Measurements from ENCODE around the gene LRSAM1.

LRSAM1 gene

DNA sequence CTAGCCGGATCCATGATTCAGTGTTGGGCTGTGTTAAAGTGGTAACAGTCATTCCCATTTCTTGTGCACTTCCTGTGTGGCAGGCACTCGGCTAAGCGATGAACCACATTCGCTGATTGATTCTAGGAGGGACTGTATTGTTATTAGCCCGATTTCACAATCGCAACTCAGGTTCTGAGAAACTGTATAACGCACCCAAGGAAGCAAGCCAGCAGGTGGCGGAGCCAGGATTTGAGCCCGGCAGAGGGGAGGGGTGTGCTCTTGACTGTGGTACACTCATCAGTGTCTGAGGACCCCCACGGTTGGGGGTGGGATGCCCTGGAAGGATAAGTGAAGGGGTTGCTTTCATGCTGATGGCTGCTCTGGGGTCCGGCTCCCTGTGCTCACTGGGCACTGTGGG lies 34.7 kb downstream of the LRSAM1 start:
- no peak for DNase-seq (ENCODE audit: low spot score)
- in situ Hi-C loops (cut with MboI; ENCODE audit: low pct_unique_long_range_greater_than_20kb, low sequenced_read_pairs, unreplicated experiment) = no loop called here
- TF ChIP-seq, protein P1, sequence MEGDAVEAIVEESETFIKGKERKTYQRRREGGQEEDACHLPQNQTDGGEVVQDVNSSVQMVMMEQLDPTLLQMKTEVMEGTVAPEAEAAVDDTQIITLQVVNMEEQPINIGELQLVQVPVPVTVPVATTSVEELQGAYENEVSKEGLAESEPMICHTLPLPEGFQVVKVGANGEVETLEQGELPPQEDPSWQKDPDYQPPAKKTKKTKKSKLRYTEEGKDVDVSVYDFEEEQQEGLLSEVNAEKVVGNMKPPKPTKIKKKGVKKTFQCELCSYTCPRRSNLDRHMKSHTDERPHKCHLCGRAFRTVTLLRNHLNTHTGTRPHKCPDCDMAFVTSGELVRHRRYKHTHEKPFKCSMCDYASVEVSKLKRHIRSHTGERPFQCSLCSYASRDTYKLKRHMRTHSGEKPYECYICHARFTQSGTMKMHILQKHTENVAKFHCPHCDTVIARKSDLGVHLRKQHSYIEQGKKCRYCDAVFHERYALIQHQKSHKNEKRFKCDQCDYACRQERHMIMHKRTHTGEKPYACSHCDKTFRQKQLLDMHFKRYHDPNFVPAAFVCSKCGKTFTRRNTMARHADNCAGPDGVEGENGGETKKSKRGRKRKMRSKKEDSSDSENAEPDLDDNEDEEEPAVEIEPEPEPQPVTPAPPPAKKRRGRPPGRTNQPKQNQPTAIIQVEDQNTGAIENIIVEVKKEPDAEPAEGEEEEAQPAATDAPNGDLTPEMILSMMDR (IDR thresholded peaks at IDR 0.05; ENCODE audit: extremely low read depth, insufficient read depth, missing control alignments) = no peak

DNA sequence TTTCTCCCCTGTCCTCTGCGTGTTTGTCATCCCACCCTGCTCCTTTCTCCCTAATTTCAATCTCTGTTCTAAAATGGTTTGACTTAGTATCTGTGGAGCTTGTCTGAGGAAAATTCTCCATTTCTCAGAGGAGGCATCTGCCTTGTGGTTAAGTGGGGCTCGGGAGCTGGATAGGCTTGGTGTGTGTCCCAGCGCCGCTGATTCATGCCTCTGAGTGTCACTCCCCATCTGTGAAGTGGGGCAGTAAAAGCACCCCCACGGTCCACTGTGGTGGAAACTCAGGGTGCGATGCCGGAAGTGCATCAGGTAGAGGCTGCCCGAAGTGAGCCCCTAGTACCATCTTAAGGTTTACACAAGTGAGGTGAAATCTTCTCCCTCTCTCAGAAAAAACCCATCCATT lies 37.6 kb downstream of the LRSAM1 start:
- in situ Hi-C loops (cut with MboI; ENCODE audit: low pct_unique_long_range_greater_than_20kb, low sequenced_read_pairs, unreplicated experiment) = no loop called here
- no peak for DNase-seq (ENCODE audit: low spot score)
- TF ChIP-seq, protein P1 (IDR thresholded peaks at IDR 0.05; ENCODE audit: extremely low read depth, insufficient read depth, missing control alignments) = no peak

DNA sequence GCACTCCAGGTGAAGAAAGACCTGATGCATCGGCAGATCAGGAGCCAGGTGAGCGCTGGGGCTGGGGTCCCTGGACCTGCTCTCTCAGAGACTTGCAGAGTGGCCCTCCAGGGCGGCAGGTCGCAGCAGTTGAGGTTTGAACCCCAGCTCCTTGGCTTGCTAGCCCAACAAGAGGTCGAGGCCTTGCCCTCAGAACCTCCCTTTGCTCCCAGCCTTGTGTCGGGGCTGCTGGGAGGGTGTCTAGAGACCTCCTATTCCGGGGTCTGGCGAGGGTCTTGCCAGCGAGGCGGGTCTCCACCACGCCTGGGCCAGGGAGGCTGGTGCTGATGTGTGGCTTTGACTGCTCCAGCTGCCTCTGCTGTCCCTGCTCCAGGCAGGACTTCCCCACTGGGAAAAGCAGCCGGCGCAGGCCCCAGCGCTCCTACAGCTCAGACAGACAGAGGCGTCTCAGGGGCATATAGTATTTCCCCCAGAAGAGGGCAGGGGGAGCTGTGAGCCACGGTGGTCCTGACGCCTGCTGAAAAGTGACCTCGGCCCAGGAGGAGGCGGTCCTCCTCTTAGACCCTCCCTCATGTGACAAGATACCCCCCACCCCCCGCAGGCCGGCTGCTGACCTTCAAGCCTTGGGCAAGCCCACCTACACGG lies 38.3 kb downstream of the LRSAM1 start:
- in situ Hi-C loops (cut with MboI; ENCODE audit: low pct_unique_long_range_greater_than_20kb, low sequenced_read_pairs, unreplicated experiment) = no loop called here
- TF ChIP-seq, protein P1 (IDR thresholded peaks at IDR 0.05; ENCODE audit: extremely low read depth, insufficient read depth, missing control alignments) = no peak
- no peak for DNase-seq (ENCODE audit: low spot score)

DNA sequence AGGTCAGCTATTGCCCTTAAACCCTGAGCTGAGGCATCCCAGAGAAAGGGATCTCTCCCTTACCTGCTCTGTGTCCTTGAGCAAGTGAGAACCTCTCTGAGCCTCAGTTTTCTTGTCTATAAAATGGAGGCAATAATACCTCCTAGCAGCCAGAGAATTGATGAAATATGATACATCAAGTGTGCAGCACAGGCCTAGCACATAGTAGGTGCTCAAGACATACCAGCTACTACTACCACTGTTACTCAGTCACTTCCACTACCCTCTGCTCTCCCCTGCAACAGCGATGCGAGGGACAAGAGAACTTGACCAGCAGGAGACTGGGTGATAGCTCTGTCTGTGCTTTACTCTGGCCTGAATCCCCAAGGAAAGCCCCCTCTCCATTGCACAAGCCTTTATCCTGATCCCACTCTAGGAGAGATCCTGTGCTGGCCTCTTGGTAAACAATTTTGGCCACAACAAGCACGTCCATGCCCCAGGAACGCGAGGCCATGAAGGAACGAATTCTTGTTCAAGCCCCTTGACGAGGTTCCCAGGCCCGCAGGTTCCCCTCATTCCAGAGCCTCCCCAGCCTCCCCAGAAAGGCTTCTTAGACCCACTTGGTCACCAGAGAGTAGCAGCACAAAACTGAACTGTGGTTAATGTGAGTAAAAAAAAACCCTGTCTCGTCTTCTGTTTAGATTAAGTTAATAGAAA lies 39.4 kb downstream of the LRSAM1 start:
- in situ Hi-C loops (cut with MboI; ENCODE audit: low pct_unique_long_range_greater_than_20kb, low sequenced_read_pairs, unreplicated experiment) = no loop called here
- DNase-seq (ENCODE audit: low spot score) = no peak
- TF ChIP-seq, protein P1 (IDR thresholded peaks at IDR 0.05; ENCODE audit: extremely low read depth, insufficient read depth, missing control alignments) = no peak

DNA sequence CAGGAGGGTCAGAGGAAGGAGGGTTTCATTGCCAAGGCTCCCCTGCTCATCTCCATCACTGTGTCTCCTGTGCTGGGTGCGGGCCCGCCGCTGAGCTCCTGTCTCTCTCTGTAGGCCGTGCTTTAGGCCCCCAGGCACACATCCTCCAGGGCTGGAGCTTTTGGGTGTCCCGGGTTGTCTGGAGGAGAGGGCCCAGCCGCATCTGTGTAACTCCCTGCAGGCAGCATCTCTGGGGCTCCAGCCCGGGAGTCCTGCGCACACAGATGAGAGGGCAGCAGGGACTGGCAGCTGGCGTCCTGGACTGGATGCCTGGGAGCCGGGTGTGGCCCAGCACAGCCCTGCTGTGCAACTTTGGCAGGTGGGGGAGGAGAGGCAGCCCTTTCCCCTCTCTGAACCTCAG lies 40.2 kb downstream of the LRSAM1 start:
- DNase-seq (ENCODE audit: low spot score) = no peak
- in situ Hi-C loops (cut with MboI; ENCODE audit: low pct_unique_long_range_greater_than_20kb, low sequenced_read_pairs, unreplicated experiment) = no loop called here
- TF ChIP-seq, protein P1 (IDR thresholded peaks at IDR 0.05; ENCODE audit: extremely low read depth, insufficient read depth, missing control alignments) = no peak

DNA sequence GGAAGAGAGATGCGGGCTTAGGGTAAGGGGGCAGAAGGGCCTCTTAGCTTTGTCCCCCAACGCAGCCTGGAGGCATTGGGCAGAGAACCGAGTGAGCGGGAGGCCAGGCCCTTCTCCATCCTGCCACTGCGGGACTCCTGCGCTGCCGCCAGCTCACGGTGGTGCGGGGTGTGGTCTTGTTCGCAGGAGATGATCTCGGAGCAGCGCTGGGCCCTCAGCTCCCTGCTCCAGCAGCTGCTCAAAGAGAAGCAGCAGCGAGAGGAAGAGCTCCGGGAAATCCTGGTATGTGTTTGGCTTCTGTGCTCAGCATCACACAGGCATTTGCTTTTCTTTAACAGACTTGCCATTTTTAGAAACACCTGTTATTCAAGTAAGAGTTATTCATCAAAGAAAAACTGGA lies 41.3 kb downstream of the LRSAM1 start:
- TF ChIP-seq, protein P1 (IDR thresholded peaks at IDR 0.05; ENCODE audit: extremely low read depth, insufficient read depth, missing control alignments) = no peak
- in situ Hi-C loops (cut with MboI; ENCODE audit: low pct_unique_long_range_greater_than_20kb, low sequenced_read_pairs, unreplicated experiment) = no loop called here
- no peak for DNase-seq (ENCODE audit: low spot score)

Measured in GM13977 (cell line).